A549 (cell line): ENCODE data around the gene MAGI2.

ENCODE experiments used
- CBX8 ChIP-seq: fragments of 200-600 bp; sonication (generic); IDR thresholded peaks from 2 replicates; pipeline ENCODE4 v1.6.1; 2016
- MAZ ChIP-seq: fragments of 150-350 bp; IDR thresholded peaks from 2 replicates; pipeline ENCODE4 v1.6.1; 2014; ENCODE audit warnings: antibody characterized with exemption, low read depth, low read length, borderline replicate concordance
- POLR2A ChIP-seq: IDR thresholded peaks from 2 replicates; pipeline ENCODE4 v1.6.1; 2012; ENCODE audit warnings: mild to moderate bottlenecking, low read length
- RFX5 ChIP-seq: fragments of 450-650 bp; IDR thresholded peaks from 2 replicates; pipeline ENCODE4 v1.7.1; 2014; ENCODE audit warnings: antibody characterized with exemption, mild to moderate bottlenecking, moderate library complexity
- TF ChIP-seq, protein P1 (sequence below): fragments of >200 bp; sonication (Bioruptor Twin); formaldehyde crosslinking; IDR thresholded peaks from 3 replicates; pipeline ENCODE4 v1.5.1; 2016
- TF ChIP-seq, protein P2 (sequence below): fragments of 250-450 bp; sonication (Bioruptor Pico); IDR thresholded peaks from 2 replicates; pipeline ENCODE4 v1.5.0; 2021; ENCODE audit warnings: mild to moderate bottlenecking, moderate library complexity, borderline replicate concordance

DNA sequence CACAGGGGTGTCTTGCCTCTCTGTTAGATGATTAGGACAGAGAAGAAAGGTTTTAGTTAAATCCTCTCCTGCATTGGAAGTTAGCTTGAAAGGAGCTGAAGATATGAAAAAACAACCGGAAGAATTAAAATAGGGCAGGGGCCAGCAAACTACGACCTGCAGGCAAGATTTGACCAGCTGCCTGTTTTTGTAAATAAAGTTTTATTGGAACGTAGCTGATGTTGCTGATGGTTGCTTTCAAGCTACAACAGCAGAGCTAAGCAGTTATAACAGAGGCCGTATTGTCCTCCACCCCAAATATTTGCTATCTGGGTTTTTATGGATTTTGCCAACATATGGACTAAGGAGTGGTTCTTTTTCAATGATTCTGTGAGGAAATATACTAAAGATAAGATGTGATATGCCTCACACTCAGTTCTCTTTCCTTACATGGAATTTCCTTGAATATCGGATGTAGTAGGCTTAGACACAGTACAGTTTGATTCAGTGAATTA is 1086.1 kb downstream of the MAGI2 start:
- TF ChIP-seq POLR2A, result no peak
- TF ChIP-seq, protein P1, sequence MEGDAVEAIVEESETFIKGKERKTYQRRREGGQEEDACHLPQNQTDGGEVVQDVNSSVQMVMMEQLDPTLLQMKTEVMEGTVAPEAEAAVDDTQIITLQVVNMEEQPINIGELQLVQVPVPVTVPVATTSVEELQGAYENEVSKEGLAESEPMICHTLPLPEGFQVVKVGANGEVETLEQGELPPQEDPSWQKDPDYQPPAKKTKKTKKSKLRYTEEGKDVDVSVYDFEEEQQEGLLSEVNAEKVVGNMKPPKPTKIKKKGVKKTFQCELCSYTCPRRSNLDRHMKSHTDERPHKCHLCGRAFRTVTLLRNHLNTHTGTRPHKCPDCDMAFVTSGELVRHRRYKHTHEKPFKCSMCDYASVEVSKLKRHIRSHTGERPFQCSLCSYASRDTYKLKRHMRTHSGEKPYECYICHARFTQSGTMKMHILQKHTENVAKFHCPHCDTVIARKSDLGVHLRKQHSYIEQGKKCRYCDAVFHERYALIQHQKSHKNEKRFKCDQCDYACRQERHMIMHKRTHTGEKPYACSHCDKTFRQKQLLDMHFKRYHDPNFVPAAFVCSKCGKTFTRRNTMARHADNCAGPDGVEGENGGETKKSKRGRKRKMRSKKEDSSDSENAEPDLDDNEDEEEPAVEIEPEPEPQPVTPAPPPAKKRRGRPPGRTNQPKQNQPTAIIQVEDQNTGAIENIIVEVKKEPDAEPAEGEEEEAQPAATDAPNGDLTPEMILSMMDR, result no peak
- TF ChIP-seq RFX5, result no peak
- no peak for TF ChIP-seq CBX8
- TF ChIP-seq, protein P2, sequence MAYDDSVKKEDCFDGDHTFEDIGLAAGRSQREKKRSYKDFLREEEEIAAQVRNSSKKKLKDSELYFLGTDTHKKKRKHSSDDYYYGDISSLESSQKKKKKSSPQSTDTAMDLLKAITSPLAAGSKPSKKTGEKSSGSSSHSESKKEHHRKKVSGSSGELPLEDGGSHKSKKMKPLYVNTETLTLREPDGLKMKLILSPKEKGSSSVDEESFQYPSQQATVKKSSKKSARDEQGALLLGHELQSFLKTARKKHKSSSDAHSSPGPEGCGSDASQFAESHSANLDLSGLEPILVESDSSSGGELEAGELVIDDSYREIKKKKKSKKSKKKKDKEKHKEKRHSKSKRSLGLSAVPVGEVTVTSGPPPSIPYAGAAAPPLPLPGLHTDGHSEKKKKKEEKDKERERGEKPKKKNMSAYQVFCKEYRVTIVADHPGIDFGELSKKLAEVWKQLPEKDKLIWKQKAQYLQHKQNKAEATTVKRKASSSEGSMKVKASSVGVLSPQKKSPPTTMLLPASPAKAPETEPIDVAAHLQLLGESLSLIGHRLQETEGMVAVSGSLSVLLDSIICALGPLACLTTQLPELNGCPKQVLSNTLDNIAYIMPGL (CRISPR knock-in tag), result no peak
- no peak for TF ChIP-seq MAZ
